PC-9 (cell line): ENCODE results near the gene C11orf65. TPM values are rescaled to one million over a fixed set of nuclear protein-coding genes. Genes with fewer than 3 reads are reported as not detected.

Source experiments
- BruUV-seq: library from RNA; stranded (reverse); fragments of 400-500 nt; replicated peaks from 2 replicates; lab custom pipeline; 2021; lab: Mats Ljungman, UMichigan
- CTCF ChIA-PET: fragments of 300-600 bp; sonication (Branson Sonifier 250); formaldehyde crosslinking; loops from one replicate; lab custom pipeline; 2022; ENCODE audit warnings: antibody characterized with exemption; lab: Charles Lee
- POLR2A ChIA-PET: fragments of 300-600 bp; sonication (Branson Sonifier 250); formaldehyde crosslinking; loops from one replicate; lab custom pipeline; 2022; ENCODE audit warnings: antibody characterized with exemption; ENCODE audit not compliant: unreplicated experiment; lab: Charles Lee
- DNase-seq, 2 experiments: peaks; one replicate each; pipeline versions ENCODE4 v3.0.0 to v3.0.0-alpha.2; 2015 to 2022; ENCODE audit warnings: mixed read lengths in 1 of 2
- H2AFZ ChIP-seq: fragments of 200-600 bp; sonication (generic); 2 replicates; pipeline ENCODE4 v1.8.1; 2017; ENCODE audit warnings: antibody characterized with exemption
- H3F3A ChIP-seq: fragments of 200-600 bp; sonication (generic); 2 replicates; pipeline ENCODE4 v1.8.1; 2017; ENCODE audit warnings: antibody characterized with exemption, mild to moderate bottlenecking, low read depth; ENCODE audit not compliant: insufficient read depth
- H3K27ac ChIP-seq: fragments of 200-600 bp; sonication (generic); 2 replicates; pipeline ENCODE4 v1.6.1; 2016; ENCODE audit warnings: mixed run types
- H3K27me3 ChIP-seq: fragments of 200-600 bp; sonication (generic); 2 replicates; pipeline ENCODE4 v1.6.1; 2016; ENCODE audit warnings: low read depth, mixed run types; ENCODE audit not compliant: insufficient read depth
- H3K36me3 ChIP-seq: fragments of 200-600 bp; sonication (generic); 2 replicates; pipeline ENCODE4 v1.6.1; 2016; ENCODE audit warnings: low read depth, mixed run types
- H3K4me1 ChIP-seq: fragments of 200-600 bp; sonication (generic); replicated peaks from 2 replicates; pipeline ENCODE4 v1.6.1; 2016; ENCODE audit warnings: mixed run types; ENCODE audit not compliant: insufficient read depth
- H3K4me2 ChIP-seq: fragments of 200-600 bp; sonication (generic); 2 replicates; pipeline ENCODE4 v1.6.1; 2017; ENCODE audit warnings: mixed run types
- H3K4me3 ChIP-seq: fragments of 200-600 bp; sonication (generic); 2 replicates; pipeline ENCODE4 v1.6.1; 2016; ENCODE audit warnings: mixed run types
- H3K79me2 ChIP-seq: fragments of 200-600 bp; sonication (generic); 2 replicates; pipeline ENCODE4 v1.6.1; 2017; ENCODE audit warnings: low read depth, mixed run types
- H3K9me2 ChIP-seq: fragments of 200-600 bp; sonication (generic); 2 replicates; pipeline ENCODE4 v1.8.1; 2017; ENCODE audit warnings: mild to moderate bottlenecking; ENCODE audit not compliant: insufficient read depth
- H3K9me3 ChIP-seq: fragments of 200-600 bp; sonication (generic); 2 replicates; pipeline ENCODE4 v1.8.1; 2016; ENCODE audit warnings: low read depth; ENCODE audit not compliant: insufficient read depth
- H4K20me1 ChIP-seq: fragments of 200-600 bp; sonication (generic); 2 replicates; pipeline ENCODE4 v1.8.1; 2017; ENCODE audit not compliant: insufficient read depth
- EZH2 ChIP-seq: fragments of 200-600 bp; sonication (generic); IDR thresholded peaks from 2 replicates; pipeline ENCODE4 v1.8.0; 2017; ENCODE audit warnings: antibody characterized with exemption, low read depth
- intact Hi-C: fragments of 100-400 bp; cut with micrococcal nuclease; formaldehyde crosslinking; loops from one replicate; pipeline ENCODE4 v1.10.0; 2022; ENCODE audit not compliant: unreplicated experiment
- total RNA-seq: library from RNA; stranded (reverse); gene quantifications from 2 replicates; pipeline ENCODE4 v1.2.3, GENCODE V29; 2021
- TF ChIP-seq, protein P1 (sequence below): fragments of 200-600 bp; sonication (generic); conservative IDR thresholded peaks from 2 replicates; pipeline ENCODE4 v1.6.1; 2017; ENCODE audit warnings: mixed run types, antibody characterized with exemption, mild to moderate bottlenecking, moderate library complexity

C11orf65 gene
- total RNA-seq, 1 experiment from 2014 or later, result 1.7 TPM

DNA sequence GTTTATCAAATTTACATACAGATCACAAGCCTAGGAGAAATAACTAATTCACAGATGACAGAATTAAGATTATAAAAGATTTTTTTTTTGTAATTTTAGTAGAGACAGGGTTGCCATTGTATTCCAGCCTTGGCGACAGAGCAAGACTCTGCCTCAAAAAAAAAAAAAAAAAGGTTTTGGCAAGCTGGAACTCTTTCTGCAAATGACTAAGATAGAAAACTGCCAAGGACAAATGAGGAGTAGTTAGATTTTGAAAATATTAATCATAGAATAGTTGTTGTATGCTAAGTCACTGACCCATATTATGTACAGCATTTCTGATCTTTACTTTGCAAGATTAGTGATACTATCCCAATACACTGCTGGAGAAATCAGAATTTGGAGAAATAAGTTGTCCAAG, 99.2 kb downstream of the C11orf65 start:
- BruUV-seq, result no TSS peak
- Histone ChIP-seq H3F3A (no peaks in the 10 kb centered on the region), H3K9me3 (no peaks in the 10 kb centered on the region), H3K4me3 (no peak overlapping the region), H3K4me1 (no peaks in the 10 kb centered on the region), H2AFZ (no peak overlapping the region), H3K4me2 (no peak overlapping the region), H3K36me3 (no peaks in the 10 kb centered on the region), H3K9me2 (no peaks in the 10 kb centered on the region), H3K79me2 (no peaks in the 10 kb centered on the region), H3K27ac (no peak overlapping the region), H3K27me3 (no peaks in the 10 kb centered on the region), H4K20me1 (no peaks in the 10 kb centered on the region)
- intact Hi-C loops, result no loop called here
- TF ChIP-seq, protein P1, sequence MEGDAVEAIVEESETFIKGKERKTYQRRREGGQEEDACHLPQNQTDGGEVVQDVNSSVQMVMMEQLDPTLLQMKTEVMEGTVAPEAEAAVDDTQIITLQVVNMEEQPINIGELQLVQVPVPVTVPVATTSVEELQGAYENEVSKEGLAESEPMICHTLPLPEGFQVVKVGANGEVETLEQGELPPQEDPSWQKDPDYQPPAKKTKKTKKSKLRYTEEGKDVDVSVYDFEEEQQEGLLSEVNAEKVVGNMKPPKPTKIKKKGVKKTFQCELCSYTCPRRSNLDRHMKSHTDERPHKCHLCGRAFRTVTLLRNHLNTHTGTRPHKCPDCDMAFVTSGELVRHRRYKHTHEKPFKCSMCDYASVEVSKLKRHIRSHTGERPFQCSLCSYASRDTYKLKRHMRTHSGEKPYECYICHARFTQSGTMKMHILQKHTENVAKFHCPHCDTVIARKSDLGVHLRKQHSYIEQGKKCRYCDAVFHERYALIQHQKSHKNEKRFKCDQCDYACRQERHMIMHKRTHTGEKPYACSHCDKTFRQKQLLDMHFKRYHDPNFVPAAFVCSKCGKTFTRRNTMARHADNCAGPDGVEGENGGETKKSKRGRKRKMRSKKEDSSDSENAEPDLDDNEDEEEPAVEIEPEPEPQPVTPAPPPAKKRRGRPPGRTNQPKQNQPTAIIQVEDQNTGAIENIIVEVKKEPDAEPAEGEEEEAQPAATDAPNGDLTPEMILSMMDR, result no peak
- no peak for TF ChIP-seq EZH2
- DNase-seq, result no peak
- CTCF ChIA-PET, result no interaction called here
- POLR2A ChIA-PET, result no interaction called here

- Histone ChIP-seq H2AFZ (no peak overlapping the region), H3K36me3 (no peaks in the 10 kb centered on the region), H3F3A (no peaks in the 10 kb centered on the region), H3K4me1 (no peaks in the 10 kb centered on the region), H3K27ac (no peak overlapping the region), H3K9me2 (no peaks in the 10 kb centered on the region), H3K9me3 (no peaks in the 10 kb centered on the region), H3K4me3 (no peak overlapping the region), H4K20me1 (no peaks in the 10 kb centered on the region), H3K4me2 (no peak overlapping the region), H3K79me2 (no peaks in the 10 kb centered on the region), H3K27me3 (no peaks in the 10 kb centered on the region)
- intact Hi-C loops, result no loop called here
- POLR2A ChIA-PET, result no interaction called here
- DNase-seq, result no peak
- CTCF ChIA-PET, result no interaction called here
- BruUV-seq, result no TSS peak
- TF ChIP-seq EZH2, result no peak
- TF ChIP-seq, protein P1, result no peak
Measured at GRCh38 chr11:108364159-108364558, 103.2 kb downstream of the C11orf65 start.

DNA sequence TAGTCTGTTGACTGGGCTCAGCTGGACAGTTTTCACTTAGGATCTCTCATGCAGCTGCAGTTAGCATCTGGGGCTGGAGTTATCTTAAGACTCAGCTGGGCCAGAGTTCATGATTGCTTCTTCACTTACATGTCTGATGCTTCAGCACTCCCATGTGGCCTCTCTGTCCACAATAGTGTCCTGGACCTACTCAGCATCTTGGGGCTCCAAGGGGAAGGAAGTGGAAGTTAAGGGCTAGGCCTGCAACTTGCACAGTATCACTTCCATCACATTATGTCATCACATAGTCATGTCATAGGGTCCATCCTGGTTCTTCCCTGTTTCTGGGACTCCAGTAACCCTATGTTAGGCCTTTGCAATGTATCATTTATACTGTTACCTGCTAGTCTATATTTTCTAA, 115.9 kb downstream of the C11orf65 start:
- Histone ChIP-seq H3K4me2 (no peak overlapping the region), H3K79me2 (no peaks in the 10 kb centered on the region), H3F3A (no peaks in the 10 kb centered on the region), H4K20me1 (no peaks in the 10 kb centered on the region), H3K27ac (no peak overlapping the region), H3K4me1 (no peaks in the 10 kb centered on the region), H3K9me3 (no peaks in the 10 kb centered on the region), H3K4me3 (no peak overlapping the region), H3K27me3 (no peaks in the 10 kb centered on the region), H3K36me3 (0 out of 2 replicates have a peak, but pooled peaks cover 24% of the 10 kb centered on the region), H2AFZ (no peak overlapping the region), H3K9me2 (no peaks in the 10 kb centered on the region)
- TF ChIP-seq EZH2, result no peak
- TF ChIP-seq, protein P1, result no peak
- CTCF ChIA-PET, result no interaction called here
- DNase-seq, result peak in 1 of 2 experiments; percentile 31
- POLR2A ChIA-PET, result no interaction called here
- BruUV-seq, result no TSS peak
- intact Hi-C loops, result no loop called here
